NCI-H187 (cell line): Measurements from ENCODE around the gene DDX39B.
"Not testable (repeated sequence)": the region's sequence is repeated elsewhere in the genome, so short reads cannot be mapped to it uniquely, and the experiment has no call there.

Source experiments
- DNase-seq, 2 experiments: peaks; one replicate each; lab custom pipeline; 2025; lab: John Stamatoyannopoulos, UW

The DDX39B gene

DNA sequence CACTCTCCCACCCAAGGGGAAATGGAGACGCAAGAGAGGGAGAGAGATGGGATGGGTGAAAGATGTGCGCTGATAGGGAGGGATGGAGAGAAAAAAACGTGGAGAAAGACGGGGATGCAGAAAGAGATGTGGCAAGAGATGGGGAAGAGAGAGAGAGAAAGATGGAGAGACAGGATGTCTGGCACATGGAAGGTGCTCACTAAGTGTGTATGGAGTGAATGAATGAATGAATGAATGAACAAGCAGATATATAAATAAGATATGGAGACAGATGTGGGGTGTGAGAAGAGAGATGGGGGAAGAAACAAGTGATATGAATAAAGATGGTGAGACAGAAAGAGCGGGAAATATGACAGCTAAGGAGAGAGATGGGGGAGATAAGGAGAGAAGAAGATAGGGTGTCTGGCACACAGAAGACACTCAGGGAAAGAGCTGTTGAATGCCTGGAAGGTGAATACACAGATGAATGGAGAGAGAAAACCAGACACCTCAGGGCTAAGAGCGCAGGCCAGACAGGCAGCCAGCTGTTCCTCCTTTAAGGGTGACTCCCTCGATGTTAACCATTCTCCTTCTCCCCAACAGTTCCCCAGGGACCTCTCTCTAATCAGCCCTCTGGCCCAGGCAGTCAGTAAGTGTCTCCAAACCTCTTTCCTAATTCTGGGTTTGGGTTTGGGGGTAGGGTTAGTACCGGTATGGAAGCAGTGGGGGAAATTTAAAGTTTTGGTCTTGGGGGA lies 34.3 kb upstream of the DDX39B start:
- no peak for DNase-seq

DNA sequence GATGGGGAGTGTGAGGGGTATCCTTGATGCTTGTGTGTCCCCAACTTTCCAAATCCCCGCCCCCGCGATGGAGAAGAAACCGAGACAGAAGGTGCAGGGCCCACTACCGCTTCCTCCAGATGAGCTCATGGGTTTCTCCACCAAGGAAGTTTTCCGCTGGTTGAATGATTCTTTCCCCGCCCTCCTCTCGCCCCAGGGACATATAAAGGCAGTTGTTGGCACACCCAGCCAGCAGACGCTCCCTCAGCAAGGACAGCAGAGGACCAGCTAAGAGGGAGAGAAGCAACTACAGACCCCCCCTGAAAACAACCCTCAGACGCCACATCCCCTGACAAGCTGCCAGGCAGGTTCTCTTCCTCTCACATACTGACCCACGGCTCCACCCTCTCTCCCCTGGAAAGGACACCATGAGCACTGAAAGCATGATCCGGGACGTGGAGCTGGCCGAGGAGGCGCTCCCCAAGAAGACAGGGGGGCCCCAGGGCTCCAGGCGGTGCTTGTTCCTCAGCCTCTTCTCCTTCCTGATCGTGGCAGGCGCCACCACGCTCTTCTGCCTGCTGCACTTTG lies 33.6 kb upstream of the DDX39B start, which contains the start of gene TNF:
Gene TNF, plus strand, starts transcription at position 231 of the 567 bp plus-strand sequence. Its CDS starts 177 bp downstream, at position 408.
- no peak for DNase-seq

DNA sequence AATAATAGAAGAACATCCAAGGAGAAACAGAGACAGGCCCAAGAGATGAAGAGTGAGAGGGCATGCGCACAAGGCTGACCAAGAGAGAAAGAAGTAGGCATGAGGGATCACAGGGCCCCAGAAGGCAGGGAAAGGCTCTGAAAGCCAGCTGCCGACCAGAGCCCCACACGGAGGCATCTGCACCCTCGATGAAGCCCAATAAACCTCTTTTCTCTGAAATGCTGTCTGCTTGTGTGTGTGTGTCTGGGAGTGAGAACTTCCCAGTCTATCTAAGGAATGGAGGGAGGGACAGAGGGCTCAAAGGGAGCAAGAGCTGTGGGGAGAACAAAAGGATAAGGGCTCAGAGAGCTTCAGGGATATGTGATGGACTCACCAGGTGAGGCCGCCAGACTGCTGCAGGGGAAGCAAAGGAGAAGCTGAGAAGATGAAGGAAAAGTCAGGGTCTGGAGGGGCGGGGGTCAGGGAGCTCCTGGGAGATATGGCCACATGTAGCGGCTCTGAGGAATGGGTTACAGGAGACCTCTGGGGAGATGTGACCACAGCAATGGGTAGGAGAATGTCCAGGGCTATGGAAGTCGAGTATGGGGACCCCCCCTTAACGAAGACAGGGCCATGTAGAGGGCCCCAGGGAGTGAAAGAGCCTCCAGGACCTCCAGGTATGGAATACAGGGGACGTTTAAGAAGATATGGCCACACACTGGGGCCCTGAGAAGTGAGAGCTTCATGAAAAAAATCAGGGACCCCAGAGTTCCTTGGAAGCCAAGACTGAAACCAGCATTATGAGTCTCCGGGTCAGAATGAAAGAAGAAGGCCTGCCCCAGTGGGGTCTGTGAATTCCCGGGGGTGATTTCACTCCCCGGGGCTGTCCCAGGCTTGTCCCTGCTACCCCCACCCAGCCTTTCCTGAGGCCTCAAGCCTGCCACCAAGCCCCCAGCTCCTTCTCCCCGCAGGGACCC lies 32.6 kb upstream of the DDX39B start:
- DNase-seq, result no peak

DNA sequence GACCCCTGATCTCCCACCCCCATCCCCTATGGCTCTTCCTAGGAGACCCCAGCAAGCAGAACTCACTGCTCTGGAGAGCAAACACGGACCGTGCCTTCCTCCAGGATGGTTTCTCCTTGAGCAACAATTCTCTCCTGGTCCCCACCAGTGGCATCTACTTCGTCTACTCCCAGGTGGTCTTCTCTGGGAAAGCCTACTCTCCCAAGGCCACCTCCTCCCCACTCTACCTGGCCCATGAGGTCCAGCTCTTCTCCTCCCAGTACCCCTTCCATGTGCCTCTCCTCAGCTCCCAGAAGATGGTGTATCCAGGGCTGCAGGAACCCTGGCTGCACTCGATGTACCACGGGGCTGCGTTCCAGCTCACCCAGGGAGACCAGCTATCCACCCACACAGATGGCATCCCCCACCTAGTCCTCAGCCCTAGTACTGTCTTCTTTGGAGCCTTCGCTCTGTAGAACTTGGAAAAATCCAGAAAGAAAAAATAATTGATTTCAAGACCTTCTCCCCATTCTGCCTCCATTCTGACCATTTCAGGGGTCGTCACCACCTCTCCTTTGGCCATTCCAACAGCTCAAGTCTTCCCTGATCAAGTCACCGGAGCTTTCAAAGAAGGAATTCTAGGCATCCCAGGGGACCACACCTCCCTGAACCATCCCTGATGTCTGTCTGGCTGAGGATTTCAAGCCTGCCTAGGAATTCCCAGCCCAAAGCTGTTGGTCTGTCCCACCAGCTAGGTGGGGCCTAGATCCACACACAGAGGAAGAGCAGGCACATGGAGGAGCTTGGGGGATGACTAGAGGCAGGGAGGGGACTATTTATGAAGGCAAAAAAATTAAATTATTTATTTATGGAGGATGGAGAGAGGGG lies 31.7 kb upstream of the DDX39B start:
- no peak for DNase-seq

DNA sequence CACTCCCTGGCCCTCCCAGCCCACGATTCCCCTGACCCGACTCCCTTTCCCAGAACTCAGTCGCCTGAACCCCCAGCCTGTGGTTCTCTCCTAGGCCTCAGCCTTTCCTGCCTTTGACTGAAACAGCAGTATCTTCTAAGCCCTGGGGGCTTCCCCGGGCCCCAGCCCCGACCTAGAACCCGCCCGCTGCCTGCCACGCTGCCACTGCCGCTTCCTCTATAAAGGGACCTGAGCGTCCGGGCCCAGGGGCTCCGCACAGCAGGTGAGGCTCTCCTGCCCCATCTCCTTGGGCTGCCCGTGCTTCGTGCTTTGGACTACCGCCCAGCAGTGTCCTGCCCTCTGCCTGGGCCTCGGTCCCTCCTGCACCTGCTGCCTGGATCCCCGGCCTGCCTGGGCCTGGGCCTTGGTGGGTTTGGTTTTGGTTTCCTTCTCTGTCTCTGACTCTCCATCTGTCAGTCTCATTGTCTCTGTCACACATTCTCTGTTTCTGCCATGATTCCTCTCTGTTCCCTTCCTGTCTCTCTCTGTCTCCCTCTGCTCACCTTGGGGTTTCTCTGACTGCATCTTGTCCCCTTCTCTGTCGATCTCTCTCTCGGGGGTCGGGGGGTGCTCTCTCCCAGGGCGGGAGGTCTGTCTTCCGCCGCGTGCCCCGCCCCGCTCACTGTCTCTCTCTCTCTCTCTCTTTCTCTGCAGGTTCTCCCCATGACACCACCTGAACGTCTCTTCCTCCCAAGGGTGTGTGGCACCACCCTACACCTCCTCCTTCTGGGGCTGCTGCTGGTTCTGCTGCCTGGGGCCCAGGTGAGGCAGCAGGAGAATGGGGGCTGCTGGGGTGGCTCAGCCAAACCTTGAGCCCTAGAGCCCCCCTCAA lies 30.5 kb upstream of the DDX39B start, which contains the start of gene LTA:
Gene LTA, plus strand, starts transcription at position 249 of the 871 bp plus-strand sequence. Its CDS starts 454 bp downstream, at position 703.
- no peak for DNase-seq

DNA sequence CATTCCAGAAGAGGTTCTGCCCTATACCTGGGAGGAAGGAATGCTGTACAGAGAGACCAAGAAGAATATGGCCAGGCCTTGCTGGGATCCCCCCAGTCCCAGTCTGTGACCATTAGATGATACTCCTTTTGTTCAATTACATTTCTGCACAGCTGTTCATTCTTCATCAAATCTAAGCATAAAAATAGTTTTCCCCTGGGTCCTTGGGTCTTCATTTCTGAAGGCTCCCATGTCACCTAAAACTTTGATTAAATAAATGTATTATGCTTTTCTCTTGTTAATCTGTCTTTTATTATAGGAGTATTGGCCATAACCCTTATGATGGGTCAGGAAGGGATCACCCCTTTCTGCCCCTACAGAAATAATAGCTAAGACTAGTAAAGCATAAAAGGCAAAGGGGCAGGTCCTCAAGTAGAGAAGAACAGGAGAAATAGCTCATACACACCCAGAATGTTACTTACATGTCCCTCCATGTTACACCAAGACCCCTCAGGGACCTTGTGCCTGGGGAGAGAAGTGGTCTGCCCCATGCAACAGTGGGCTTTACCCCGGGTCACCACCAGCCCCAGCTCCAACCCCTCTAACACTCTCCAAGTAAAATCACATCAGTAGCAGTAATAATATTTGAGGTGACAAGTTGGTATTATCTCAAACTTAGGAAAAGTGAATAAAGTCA lies 28.2 kb upstream of the DDX39B start:
- no peak for DNase-seq

DNA sequence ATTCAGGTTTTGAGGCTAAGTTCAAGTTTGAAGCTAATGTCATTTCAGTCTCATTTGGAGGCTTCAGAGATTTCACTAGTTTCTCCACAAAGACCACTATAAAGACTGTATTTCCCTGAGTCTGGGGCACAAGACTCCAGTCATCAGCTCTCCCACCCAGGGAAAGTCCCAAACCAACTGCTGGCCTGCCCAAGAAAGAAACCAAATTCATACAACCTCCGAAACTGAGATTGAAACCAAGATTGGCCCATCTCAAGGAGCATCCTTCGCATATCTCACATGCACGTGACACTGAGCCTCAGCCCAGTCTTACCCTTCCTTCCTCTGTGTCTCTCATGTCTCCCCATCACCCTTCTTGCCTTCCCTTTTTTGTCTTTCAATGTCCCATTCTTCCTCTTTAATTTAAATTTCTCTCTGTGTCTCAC lies 26.7 kb upstream of the DDX39B start:
- no peak for DNase-seq

DNA sequence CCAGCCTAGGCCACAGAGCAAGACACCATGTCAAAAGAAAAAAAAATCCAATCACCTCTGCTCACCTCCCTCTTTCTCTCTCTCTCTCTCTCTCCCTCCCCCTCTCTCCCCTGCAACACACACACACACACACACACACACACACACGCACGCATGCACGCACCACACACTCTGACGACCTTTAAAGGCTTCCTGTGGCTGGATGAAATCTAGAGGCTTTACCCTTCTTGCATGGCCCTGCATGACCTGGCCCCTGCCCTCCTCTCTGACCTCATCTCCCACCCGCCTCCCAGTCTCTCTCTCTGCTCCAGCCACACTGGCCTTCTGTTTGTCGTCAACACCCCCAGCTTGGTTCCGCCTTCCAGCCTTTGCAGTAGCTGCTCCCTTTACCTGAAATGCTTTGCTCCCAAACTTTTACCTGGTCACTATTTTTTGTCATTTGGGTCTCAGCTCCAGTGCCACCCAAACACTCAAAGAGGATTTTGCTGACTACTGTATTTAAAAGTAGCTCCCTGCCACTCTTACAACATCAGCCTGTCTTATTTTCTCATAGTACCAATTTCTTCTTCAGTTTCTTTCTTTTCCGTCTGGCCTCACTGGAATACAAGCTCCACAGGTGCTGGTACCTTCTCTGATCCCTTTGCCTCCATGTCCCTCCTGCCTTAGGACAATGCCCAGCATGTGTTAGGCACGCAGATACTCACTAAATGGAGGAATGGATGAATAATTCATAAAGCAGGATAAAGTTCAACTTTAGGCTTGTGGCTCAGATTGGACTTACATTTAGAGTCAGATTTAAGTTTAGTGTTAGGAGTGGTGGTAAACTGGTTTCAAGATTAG lies 25.9 kb upstream of the DDX39B start:
- DNase-seq, result no peak

DNA sequence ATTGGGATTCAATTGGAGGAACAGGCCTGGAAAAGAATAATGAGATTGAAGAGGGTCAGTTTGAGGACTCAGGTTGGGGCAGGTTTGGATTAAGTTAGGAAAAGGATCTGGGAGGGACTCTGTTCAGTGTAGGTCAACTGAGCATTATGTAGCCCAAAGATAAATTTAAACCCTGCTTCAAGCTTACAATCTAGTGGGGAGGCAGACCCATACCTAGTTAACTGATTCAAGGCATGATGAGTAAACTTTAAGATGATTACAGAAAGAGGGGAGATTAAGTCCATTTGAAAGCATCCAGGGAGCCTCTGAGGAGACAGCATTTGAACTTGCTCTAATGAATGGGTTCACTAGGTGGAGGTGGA lies 18.9 kb upstream of the DDX39B start:
- no peak for DNase-seq

DNA sequence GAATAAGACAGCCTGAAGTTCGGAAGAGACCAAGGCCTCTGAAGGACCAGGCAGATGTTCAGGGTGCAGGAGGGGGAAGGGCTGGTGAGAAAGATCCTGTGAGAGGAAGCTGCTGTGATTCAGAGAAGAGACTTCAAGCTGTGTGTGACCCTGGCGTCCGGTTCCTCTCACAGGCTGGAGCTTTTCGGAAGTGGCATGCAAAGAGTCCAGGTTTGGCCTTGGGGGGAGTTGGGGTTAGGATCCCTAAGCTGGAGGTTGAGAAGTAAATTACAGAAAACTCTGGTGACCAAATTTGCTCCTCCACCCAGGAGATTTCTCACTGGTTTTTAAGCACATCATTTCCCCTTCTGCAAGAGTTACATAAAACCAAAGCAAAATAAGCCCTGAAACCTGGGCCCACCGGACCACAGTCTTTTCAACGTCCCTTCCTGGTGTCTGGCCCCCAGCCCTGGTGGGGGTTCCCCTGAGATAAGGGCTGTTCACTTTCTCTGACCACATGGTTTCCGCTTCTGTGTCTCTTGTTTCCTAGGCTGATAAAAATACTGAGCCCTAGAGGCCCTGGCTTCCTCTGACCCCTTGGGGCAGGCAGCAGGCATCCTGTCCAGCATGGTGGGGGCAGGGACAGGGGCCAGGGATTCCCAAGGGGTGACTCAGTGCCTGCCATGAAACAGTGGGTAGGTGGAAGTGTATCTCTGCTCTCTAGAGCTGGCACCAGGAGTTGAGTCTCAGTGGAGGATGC lies 18.3 kb upstream of the DDX39B start:
- DNase-seq, result no peak

DNA sequence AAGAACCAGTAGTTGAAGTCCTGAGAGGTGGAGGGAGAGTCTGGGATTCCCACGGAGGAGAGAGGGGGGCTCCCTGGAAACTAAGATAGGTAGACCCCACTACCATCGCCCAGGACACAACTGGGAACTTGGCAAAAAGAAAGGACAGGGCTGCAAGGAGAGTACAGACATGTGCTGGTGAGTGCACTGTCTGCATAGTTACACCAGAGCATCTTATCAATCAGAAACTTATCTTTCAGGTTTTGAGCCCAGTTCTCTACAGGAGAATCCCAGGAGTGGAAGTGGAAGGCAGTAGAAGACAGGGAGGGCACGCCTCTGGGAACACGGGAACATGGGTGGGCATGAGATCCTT lies 17.8 kb upstream of the DDX39B start:
- no peak for DNase-seq

DNA sequence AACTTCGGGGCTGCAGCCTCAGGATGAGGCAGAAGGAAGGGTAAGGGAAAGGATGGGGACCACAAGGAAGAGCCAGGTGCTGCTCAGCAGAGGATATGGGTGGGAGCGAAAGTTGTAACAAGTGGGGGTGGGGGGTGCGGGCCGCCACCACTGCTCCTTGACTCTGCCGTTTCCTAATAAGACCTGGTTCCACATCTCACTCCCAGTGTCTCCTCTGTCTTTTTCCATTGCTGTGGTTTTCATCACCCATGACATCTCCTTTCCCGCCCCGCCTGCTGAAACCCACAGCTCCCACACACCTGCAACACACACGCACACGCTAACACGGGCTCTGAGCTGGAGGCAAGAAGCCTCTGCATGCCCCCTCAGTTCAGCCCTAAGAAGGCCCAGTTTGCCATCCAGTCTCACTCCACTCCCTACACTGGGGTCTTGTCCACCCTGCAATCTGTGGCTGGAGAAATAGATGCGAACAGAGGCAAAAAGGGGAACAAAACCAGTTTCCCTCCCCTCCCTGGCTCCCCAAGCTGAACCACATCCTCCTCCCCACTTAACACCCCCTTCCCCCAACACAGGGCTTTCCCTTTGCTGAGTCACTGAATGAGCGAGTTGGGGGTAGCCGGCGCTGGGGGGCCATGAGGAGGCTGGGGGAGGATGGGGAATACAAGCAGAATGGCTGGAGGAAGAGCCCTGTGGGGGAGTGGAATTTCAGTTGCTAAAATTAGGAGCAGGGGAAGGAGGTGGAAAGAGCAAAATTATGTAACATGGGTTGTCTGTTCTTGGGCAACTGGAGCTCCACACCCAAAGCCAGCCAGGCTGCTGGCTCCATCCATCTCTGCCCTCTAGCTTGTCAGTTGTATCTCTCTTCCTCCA lies 17.1 kb upstream of the DDX39B start:
- no peak for DNase-seq

DNA sequence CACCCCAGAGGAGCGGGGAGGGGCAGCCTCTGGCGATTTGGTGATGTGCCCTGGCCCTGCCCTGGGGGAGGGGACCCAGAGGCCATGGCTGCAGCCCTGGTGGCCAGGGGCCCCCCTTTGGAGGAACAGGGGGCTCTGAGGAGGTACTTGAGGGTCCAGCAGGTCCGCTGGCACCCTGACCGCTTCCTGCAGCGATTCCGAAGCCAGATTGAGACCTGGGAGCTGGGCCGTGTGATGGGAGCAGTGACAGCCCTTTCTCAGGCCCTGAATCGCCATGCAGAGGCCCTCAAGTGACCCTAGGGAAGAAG lies 16.5 kb upstream of the DDX39B start:
- DNase-seq, result no peak

DNA sequence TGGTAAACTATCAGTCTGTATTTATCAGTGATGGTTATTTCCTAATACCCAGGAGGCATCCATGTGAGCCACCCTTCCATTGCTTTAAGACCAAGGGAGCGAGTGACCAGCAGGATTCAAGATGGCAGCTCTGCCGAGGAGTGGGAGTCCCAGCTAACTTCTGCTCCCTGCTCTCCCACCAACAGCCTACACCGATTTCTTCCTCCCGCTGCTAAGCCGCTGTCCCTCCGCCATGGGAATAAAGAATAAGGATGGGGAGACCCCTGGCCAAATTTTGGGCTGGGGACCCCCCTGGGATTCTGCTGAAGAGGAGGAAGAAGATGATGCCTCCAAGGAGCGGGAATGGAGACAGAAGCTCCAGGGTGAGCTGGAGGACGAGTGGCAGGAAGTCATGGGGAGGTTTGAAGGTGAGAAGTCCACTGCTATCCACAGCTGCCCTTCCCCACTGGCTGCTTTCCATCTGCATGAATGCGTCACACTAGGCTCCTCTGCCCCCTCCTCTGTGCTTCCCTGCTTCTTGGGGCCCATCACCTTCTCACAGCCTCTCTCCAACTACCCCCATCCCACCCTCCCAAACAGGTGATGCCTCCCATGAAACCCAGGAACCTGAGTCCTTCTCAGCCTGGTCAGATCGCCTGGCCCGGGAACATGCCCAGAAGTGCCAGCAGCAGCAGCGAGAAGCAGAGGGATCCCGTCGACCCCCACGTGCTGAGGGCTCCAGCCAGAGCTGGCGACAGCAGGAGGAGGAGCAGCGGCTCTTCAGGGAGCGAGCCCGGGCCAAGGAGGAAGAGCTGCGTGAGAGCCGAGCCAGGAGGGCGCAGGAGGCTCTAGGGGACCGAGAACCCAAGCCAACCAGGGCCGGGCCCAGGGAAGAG lies 15.9 kb upstream of the DDX39B start:
- no peak for DNase-seq

DNA sequence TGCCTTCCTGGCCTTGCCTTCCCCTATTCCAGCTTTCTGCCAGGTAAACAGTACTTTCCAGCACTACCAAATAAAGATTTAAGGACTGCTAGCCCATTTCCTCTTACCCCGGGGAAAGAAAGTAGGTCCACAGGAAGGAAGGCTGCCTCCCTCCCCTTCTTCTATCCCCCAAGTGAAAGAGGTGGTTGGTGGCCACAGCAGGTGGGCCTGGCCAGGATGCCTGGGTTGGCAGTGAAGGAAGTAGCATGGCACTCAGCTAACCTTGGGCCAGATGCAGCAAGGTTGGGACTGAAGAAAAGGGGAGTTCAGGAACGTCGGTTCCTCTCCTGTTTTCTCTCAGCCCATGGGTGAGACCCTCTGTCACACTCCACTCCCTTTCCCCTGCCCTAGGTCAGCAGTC lies 14.5 kb upstream of the DDX39B start:
- no peak for DNase-seq

DNA sequence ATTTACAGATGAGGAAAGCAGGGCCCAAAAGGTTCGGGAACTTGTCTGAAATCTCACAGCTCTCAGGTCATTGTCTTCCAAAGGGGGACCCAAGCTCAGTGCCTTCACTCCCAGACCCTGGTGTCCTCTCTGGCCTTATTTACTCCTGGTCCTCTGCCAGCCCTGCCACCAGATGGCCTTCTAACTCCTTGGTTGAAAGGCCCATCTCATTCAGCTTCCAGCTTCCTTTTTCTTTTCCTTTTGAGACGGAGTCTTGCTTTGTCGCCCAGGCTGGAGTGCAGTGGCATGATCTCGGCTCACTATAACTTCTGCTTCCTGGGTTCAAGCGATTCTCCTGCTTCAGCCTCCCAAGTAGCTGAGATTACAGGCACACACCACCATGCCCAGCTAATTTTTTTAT lies 9.6 kb upstream of the DDX39B start:
- not testable (repeated sequence) for DNase-seq

DNA sequence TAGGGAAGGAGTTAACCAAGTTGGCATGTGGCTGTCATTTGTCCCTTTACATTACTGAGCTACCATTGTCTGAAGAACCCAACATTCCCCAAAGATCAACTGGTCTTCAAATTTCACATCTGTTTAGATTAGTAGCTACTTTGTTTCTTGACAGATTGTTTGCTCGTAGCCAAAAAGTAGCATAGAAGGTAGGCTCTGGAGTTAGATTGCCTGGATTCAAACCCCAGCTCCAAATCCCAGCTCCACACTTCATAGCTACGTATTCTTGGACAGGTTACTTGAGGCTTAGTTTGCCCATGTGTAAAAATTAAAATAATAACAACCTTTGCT lies 6.7 kb upstream of the DDX39B start:
- DNase-seq, result no peak
